ENCODE data around the gene BLOC1S2.

DNA sequence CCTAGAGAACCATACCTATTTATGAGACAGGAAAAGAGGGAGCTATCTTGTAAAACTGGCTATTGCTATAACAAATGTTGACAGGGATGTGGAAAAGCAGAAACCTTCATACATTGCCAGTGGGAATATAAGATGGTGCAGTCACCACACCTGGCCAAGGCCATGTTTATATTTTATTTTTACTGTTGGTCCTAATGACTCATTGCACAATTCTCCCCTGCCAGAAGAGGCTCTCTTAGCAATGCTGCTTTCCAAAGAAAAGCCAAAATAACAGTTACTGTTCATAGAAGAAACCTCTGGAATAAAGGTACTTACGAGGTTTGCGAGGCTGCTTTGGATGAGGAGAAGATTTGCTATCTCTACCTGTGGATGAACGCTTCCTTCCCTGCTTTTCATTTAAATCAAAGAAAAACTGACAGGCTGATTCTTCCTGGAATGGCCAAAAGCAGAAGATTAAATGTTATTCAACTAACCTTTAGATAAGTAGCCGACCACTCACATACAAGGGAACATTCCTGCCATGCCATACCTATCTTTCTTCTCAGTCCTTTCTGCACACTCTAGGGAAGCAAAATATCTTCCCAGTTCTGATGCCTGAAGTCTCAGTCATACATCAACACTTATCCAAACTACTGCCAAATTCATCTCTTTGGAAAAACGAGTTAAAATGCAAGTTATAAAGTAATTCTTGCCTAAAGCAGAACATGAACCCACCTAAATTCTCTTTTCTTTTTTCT lies 40.8 kb downstream of the BLOC1S2 start:
- no peak for TF ChIP-seq POLR2A (IDR thresholded peaks at IDR 0.05)
- TF ChIP-seq, protein P1, sequence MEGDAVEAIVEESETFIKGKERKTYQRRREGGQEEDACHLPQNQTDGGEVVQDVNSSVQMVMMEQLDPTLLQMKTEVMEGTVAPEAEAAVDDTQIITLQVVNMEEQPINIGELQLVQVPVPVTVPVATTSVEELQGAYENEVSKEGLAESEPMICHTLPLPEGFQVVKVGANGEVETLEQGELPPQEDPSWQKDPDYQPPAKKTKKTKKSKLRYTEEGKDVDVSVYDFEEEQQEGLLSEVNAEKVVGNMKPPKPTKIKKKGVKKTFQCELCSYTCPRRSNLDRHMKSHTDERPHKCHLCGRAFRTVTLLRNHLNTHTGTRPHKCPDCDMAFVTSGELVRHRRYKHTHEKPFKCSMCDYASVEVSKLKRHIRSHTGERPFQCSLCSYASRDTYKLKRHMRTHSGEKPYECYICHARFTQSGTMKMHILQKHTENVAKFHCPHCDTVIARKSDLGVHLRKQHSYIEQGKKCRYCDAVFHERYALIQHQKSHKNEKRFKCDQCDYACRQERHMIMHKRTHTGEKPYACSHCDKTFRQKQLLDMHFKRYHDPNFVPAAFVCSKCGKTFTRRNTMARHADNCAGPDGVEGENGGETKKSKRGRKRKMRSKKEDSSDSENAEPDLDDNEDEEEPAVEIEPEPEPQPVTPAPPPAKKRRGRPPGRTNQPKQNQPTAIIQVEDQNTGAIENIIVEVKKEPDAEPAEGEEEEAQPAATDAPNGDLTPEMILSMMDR (IDR thresholded peaks at IDR 0.05) = no peak
- TF ChIP-seq EP300 (IDR thresholded peaks at IDR 0.05) = no peak

All from tibial nerve (tissue), 4 donors.